Activated T-cell treated with anti-CD3 and anti-CD28 coated beads for 1 hour (primary cell): ENCODE measurements around the gene DHRSX.

Source experiments
- DNase-seq: peaks from one replicate; pipeline ENCODE4 v3.0.0-alpha.2; 2020; ENCODE audit warnings: low read depth

Gene DHRSX

GRCh38 chrX:2452799-2453198 is 48.0 kb downstream of the DHRSX start:
- DNase-seq: no peak

DNA sequence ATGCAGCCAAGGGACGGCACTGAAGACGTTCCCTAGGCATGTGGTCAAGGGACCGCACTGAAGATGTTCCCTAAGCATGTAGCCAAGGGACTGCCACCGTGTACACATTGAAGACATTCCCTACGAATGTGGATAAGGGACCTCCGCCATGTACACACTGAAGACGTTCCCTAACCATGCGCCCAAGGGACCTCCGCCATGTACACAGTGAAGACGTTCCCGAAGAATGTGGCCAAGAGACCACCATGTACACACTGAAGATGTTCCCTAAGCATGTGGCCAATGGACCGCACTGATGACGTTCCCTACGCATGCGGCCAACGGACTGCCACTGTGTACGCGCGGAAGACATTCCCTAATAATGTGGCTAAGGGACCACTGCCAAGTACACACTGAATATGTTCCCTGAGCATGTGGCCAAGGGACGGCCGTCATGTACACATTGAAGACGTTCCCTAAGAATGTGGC is 48.4 kb downstream of the DHRSX start:
- no peak for DNase-seq

DNA sequence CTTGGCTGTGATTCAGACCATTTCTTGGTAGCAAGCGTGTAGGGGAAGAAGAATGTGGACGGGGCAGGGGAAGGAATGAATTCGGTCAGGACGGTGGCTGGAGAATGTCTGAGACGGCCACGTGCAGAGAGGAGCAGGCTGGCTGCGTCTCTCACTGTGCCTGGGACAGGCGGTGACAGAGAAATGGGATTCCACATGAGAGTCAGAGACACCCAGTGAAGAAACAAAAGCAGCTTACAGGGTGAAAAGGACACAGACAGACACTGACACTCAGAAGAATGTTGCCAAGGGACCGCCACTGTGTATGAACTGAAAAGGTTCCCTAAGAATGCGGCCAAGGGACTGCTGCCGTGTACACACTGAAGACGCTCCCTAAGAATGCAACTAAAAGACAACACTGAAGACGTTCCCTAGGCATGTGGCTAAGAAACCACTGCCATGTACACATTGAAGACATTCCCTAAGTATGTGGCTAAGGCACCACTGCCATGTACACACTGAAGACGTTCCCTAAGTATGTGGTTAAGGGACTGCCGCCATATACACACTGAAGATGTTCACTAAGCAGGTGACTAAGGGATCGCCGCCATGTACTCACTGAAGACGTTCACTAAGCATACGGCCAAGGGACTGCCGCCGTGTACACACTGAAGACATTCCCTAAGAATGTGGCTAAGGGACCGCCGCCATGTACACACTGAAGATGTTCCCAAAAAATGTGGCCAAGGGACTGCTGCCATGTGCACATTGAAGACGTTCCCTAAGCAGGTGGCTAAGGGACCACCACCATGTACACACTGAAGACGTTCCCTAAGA is 49.1 kb downstream of the DHRSX start:
- no peak for DNase-seq

DNA sequence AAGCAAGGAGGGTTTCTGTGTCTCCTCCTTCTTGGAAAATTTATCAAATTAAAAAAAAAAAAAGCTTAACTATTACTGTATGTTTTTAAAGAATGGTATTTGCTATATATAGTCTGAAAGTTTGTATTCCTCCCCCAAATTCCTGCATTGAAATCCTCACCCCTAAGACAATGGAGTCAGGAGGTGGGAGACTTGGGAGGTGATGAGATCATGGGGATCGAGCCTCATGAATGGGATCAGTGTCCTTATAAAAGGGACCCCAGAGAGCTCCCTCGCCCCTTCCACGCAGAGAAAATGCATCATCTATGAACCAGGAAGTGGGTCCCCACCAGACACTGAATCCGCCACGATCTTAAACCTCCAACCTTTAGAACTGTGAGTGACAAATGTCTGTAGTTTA is 50.1 kb downstream of the DHRSX start:
- no peak for DNase-seq

GRCh38 chrX:2449135-2449886 is 51.5 kb downstream of the DHRSX start:
- no peak for DNase-seq

GRCh38 chrX:2447484-2447883 is 53.3 kb downstream of the DHRSX start:
- DNase-seq: no peak

DNA sequence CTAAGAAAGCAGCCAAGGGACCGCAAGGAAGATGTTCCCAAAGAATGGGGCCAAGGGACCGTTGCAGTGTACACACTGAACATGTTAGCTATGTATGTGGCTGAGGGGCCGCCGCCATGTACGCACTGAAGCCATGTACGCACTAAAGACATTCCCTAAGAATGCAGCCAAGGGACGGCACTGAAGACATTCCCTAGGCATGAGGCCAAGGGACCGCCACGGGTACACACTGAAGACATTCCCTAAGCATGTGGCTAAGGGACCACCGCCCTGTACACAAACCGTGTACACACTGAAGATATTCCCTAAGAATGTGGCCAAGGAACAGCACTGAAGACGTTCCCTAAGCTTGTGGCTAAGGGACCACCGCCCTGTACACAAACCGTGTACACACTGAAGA is 54.0 kb downstream of the DHRSX start:
- DNase-seq: no peak

DNA sequence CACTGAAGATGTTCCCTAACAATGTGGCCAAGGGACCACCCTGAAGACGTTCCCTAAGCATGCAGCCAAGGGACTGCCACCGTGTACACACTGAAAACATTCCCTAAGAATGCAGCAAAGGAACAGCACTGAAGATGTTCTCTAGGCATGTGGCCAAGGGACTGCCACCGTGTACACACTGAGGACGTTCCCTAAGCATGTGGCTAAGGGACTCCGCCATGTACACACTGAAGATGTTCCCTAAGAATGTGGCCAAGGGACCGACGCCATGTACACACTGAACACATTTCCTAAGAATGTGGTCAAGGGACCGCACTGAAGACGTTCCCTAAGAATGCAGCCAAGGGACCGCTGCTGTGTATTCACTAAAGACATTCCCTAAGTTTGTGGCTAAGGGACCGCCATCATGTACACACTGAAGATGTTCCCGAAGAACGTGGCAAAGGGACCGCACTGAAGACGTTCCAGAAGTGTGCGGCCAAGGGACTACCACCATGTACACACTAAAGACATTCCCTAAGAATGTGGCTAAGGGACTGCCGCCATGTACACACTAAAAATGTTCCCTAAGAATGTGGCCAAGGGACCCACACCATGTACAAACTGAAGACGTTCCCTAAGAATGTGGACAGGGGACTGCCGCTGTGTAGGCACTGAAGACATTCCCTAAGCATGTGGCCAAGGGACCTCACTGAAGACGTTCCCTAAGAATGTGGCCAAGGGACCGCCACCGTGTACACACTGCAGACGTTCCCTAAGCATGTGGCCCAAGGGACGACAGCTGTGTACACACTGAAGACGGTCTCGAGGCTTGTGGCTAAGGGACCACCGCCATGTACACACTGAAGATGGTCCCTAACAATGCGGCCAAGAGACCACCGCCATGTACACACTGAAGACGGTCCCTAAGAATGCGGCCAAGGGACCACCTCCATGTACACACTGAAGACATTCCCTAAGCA is 54.8 kb downstream of the DHRSX start:
- no peak for DNase-seq

- DNase-seq: no peak
These were observed 58.1 kb downstream of the DHRSX start for GRCh38 chrX:2442694-2443093.

- DNase-seq: no peak
These were observed 59.3 kb downstream of the DHRSX start for GRCh38 chrX:2441466-2441865.

DNA sequence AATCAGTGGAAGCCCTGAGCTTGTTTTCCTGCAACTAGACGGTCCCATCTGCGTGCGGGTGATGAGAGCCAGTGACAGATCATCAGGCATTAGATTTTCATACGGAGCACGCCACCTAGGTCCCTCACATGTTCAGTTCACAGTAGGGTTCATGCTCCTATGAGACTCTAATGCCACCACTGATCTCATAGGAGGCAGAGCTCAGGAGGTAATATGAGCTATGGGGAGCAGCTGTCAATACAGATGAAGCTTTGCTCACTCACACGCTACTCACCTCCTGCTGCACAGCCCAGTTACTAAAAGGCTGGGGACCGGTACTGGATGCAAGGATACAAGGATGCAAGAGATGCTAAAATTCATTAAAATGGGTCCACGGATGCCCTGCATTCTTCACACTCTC is 61.2 kb downstream of the DHRSX start:
- no peak for DNase-seq

DNA sequence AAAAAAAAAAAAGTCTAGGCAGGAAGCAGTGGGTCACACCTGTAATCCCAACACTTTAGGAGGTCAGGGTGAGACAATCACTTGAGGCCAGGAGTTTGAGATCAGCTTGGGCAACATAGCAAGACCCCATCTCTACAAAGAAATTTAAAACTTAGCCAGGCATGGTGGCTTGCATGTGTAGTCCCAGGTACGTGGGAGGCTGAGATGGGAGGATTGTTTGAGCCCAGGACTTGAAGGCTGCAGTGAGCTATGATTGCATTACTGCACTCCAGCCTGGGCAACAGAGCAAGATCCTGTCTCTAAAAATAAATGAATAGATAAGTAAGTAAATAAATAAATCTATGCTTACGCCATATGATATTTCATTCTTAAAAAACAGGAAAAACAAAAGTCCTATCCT is 65.3 kb downstream of the DHRSX start:
- no peak for DNase-seq

DNA sequence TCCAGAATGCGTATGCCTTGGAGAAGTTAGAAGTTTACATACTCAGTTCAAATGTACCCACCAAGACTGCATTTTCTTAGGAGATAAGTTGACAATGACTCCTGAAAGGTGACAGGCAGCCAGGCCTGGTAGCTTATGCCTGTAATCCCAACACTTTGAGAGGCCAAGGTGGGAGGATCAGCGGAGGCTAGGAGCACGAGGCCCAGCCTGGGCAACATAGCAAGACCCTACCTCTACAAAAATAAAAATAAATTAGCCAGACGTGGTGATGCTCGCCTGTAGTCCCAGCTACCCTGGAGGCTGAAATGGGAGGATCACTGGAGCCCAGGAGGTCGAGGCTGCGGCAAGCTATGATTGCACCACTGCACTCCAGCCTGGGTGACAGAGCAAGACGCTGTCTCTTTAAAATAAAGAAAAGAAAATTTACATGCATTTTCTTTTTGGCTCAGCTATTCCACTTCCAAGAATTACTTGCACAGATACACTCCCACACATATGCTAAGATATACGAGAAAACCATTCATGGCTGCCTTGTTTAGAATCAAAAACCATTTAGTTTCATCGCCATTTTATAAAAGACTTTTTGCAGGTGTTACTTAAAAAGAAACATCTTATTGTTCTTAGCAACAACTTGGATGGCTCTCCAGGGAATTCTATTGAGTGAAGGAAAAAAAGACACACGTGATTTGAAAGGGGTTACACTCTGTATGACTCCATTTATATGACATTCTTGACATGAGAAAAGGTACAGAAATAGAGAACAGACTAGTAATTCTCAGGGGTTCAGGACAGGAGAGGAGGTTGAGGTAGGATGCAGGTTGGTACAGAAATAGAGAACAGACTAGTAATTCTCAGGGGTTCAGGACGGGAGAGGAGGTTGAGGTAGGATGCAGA is 66.3 kb downstream of the DHRSX start:
- no peak for DNase-seq

DNA sequence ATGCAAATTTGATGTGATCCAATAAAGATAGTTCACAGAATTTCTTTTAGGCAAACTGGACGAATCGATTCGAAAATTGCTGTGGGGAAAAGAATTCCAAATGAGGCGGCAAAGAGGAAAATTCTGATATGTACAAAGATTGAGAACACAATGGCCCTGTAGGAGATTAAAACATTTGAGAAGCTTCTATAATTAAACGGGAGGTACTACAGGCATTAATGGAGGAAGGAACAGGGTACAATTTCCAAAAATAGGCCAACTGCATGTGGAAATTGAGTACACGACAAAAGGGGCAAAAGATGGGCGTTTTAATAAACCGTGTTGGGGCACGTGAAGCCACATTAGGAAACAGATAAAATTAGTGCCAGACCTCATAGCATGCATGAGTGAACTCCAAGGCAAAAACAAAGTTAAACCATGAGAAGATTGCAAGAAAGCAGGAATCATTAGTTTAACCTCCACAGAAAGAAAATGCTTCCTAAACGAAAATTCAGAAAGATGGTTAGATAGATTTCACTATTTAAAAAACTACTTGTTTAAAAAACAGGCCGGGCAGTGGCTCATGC is 68.4 kb downstream of the DHRSX start:
- no peak for DNase-seq

DNA sequence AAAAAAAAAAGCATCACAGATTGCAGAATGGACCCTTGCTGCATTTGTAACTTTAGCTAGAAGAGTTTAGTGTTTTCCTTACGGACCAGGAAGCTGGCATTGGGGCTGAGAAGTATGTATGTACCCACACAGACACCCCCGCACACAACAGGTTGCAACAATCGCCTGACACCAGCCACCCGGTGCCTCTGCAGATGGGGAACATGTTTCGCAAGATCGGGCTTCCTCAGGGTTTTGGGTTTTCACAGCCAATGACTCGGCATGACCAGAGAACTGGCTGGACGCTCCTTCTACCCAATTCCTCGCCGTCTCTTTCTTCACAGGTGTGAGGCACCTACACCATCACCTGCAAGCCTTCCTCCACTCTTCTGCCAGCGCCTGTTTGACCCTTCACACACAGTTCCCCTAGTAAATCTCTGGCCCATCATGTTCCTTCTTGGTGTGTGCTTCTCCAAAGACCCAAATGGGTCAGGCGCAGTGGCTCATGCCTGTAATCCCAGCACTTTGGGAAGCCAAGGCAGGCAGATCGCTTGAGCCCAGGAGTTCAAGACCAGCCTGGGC is 70.4 kb downstream of the DHRSX start:
- no peak for DNase-seq

- no peak for DNase-seq
These were observed 73.0 kb downstream of the DHRSX start for GRCh38 chrX:2427737-2428136.

GRCh38 chrX:2427147-2427546 is 73.6 kb downstream of the DHRSX start:
- no peak for DNase-seq

GRCh38 chrX:2426289-2426882 is 74.4 kb downstream of the DHRSX start:
- no peak for DNase-seq

DNA sequence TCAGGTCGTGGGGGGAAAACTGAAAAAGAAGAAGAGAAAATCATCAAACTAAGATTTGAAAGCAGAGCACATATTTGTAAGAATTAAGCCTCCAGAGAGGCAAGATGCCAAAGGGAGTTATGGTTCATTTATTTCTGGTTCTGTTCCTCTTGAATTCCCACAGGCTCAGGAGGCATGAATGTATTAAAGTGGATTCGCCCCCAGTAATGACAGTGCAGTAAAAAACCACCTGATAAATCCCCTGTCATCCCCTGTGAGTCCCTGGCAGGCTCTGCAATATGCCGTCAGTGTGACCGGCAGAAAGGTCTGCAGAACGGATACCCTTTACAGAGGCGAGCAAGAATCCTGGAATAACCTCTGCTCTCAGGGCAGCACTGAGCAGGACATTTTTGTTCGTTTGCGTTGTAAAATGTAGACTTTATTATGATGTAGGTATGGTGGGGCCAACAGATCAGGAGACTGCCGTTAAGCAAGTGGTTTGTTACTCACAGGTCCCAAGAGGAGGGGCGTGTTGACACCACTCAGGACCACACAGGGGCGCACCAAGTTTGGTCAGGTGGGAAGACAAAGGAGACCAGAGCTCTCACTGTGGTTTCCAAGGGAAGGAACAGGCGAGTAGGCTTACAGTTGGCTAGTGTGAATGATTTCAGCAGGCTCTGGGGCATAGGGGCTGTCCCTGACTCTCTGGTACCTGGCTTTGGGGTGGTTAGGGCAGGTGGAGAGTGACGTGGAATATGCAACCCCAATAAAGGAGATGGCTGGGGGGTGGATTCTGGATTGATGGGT is 75.3 kb downstream of the DHRSX start:
- DNase-seq: no peak
